Ishikawa (cell line): Measurements from ENCODE around the gene MAP2K3.

ENCODE experiments used
- CEBPB ChIP-seq: IDR thresholded peaks from 2 replicates; pipeline ENCODE4 v1.6.1; 2012
- CREB1 ChIP-seq: IDR thresholded peaks from 2 replicates; pipeline ENCODE4 v1.6.1; 2012; ENCODE audit warnings: low read depth
- EGR1 ChIP-seq: IDR thresholded peaks from 2 replicates; pipeline ENCODE4 v1.6.1; 2012
- EP300 ChIP-seq: IDR thresholded peaks from 2 replicates; pipeline ENCODE4 v1.6.1; 2012; ENCODE audit warnings: borderline replicate concordance
- FOXM1 ChIP-seq: IDR thresholded peaks from 2 replicates; pipeline ENCODE4 v1.6.1; 2012; ENCODE audit warnings: low read depth, borderline replicate concordance
- NFIC ChIP-seq: IDR thresholded peaks from 2 replicates; pipeline ENCODE4 v1.6.1; 2012
- RAD21 ChIP-seq: IDR thresholded peaks from 2 replicates; pipeline ENCODE4 v1.6.1; 2012; ENCODE audit warnings: low read depth
- REST ChIP-seq: IDR thresholded peaks from 2 replicates; pipeline ENCODE4 v1.6.1; 2012; ENCODE audit warnings: low read depth, mild to moderate bottlenecking
- TAF1 ChIP-seq: IDR thresholded peaks from 2 replicates; pipeline ENCODE4 v1.6.1; 2012; ENCODE audit warnings: low read depth, mild to moderate bottlenecking
- YY1 ChIP-seq: IDR thresholded peaks from 2 replicates; pipeline ENCODE4 v1.6.1; 2012; ENCODE audit warnings: low read depth
- ZBTB7A ChIP-seq: IDR thresholded peaks from 2 replicates; pipeline ENCODE4 v1.6.1; 2012; ENCODE audit warnings: low read depth
- TF ChIP-seq, protein P1 (sequence below): IDR thresholded peaks from 2 replicates; pipeline ENCODE4 v1.6.1; 2012

DNA sequence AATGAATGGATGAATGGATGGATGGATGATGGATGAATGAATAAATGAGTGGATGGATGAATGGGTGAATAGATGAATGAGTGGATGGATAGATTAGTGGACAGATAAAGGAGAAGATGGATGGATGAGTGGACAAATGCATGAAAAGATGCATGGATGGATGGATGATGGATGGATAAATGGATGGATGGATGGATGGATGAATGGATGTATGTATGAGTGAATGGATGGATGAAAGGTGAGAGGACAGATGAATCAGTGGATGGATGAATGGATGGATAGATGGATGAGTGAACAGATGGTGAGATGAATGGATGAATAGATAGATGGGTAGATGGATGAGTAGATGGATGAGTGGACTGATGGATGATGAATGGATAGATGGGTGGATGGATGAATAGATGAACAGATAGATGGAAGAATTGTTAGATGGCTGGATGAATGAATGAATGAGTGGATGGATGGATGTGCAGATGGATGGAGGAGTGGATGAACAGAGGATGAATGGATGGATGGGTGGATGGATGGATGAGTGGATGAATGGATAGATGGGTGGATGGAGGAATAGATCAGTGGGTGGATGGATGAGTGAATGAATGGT is 77.9 kb downstream of the MAP2K3 start:
- TF ChIP-seq EP300 (no peak), CEBPB (no peak), YY1 (no peak), FOXM1 (no peak), CREB1 (no peak), RAD21 (no peak), NFIC (no peak), REST (no peak), ZBTB7A (no peak), TAF1 (no peak), EGR1 (no peak)
- TF ChIP-seq, protein P1, sequence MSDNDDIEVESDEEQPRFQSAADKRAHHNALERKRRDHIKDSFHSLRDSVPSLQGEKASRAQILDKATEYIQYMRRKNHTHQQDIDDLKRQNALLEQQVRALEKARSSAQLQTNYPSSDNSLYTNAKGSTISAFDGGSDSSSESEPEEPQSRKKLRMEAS = no peak
